MM.1S (cell line): ENCODE data around the gene CD99L2.

ENCODE experiments used
- CTCF ChIP-seq: fragments of 300-600 bp; sonication (generic); IDR thresholded peaks from 2 replicates; pipeline ENCODE4 v1.5.1; 2016; ENCODE audit warnings: antibody characterized with exemption, low read length, mixed read lengths
- EZH2 ChIP-seq: fragments of 300-600 bp; sonication (generic); optimal IDR thresholded peaks from 2 replicates; pipeline ENCODE3; 2017; ENCODE audit warnings: low read depth, mild to moderate bottlenecking, antibody characterized with exemption, low read length, mixed read lengths
- EZH2phosphoT487 ChIP-seq: fragments of 300-600 bp; sonication (generic); IDR thresholded peaks from 2 replicates; pipeline ENCODE4 v1.6.1; 2018; ENCODE audit warnings: antibody characterized with exemption, low read length

GRCh38 chrX:150940844-150941495 is 42.5 kb upstream of the CD99L2 start:
- no peak for TF ChIP-seq CTCF
- no peak for TF ChIP-seq EZH2phosphoT487
- TF ChIP-seq EZH2: no peak
